Immature natural killer cell (primary cell): ENCODE data around the gene FHIT. TPM values are rescaled to one million over a fixed set of nuclear protein-coding genes. Genes with fewer than 3 reads are reported as not detected.

Experiments used
- DNase-seq, 3 donors: peaks; one replicate each; pipeline ENCODE4 v3.0.0; 2022; ENCODE audit warnings: mixed read lengths in 1 of 3
- H3K27ac Mint-ChIP-seq, 6 donors: one replicate each; pipeline ENCODE4 v1.8.0; 2020; ENCODE audit warnings: mixed read lengths in 6 of 6, mild to moderate bottlenecking in 5 of 6, inconsistent platforms in 4 of 6, moderate library complexity in 3 of 6
- H3K27me3 Mint-ChIP-seq, 3 donors: one replicate each; pipeline ENCODE4 v1.8.0; 2020 to 2021; ENCODE audit warnings: low read depth in 3 of 3, mild to moderate bottlenecking in 3 of 3, mixed read lengths in 3 of 3, moderate library complexity in 3 of 3, inconsistent platforms in 1 of 3
- H3K36me3 Mint-ChIP-seq, 3 donors: one replicate each; pipeline ENCODE4 v1.8.0; 2020; ENCODE audit warnings: mixed read lengths in 3 of 3, inconsistent platforms in 2 of 3, mild to moderate bottlenecking in 2 of 3
- H3K4me1 Mint-ChIP-seq, 2 donors: one replicate each; pipeline ENCODE4 v1.8.0; 2020; ENCODE audit warnings: inconsistent platforms in 2 of 2, mild to moderate bottlenecking in 2 of 2, mixed read lengths in 2 of 2, moderate library complexity in 1 of 2
- H3K4me3 Mint-ChIP-seq, 5 donors: one replicate each; pipeline ENCODE4 v1.8.0; 2020; ENCODE audit warnings: mild to moderate bottlenecking in 5 of 5, mixed read lengths in 5 of 5, inconsistent platforms in 3 of 5, moderate library complexity in 3 of 5
- H3K9me3 Mint-ChIP-seq, 6 donors: one replicate each; pipeline ENCODE4 v1.8.0; 2020; ENCODE audit warnings: mild to moderate bottlenecking in 6 of 6, mixed read lengths in 6 of 6, inconsistent platforms in 4 of 6, moderate library complexity in 3 of 6
- polyA plus RNA-seq, 3 donors: library from polyadenylated mRNA; unstranded; fragments of 300-500 nt; fragmentation: Illumina TruSeq; gene quantifications; one replicate each; pipeline ENCODE4 v1.2.3, GENCODE V29; 2021

Gene FHIT
- polyA plus RNA-seq, 3 donors from 2014 or later, result 2.5 to 8.8 (median 3.9) TPM

GRCh38 chr3:60226912-60227311 lies 1024.3 kb downstream of the FHIT start:
- Mint-ChIP-seq H3K4me1 (peaks cover 20 to 29% of the 10 kb centered on the region in 2 donors), H3K36me3 (no peaks in the 10 kb centered on the region), H3K27me3 (peaks cover 0 to 5% (median 3%) of the 10 kb centered on the region in 3 donors), H3K4me3 (no peak overlapping the region), H3K27ac (no peak overlapping the region), H3K9me3 (no peaks in the 10 kb centered on the region)
- DNase-seq, result no peak

- H3K27ac Mint-ChIP-seq, result no peak overlapping the region
- no peak overlapping the region for H3K4me3 Mint-ChIP-seq
- no peaks in the 10 kb centered on the region for H3K36me3 Mint-ChIP-seq
- DNase-seq, result no peak
- no peaks in the 10 kb centered on the region for H3K9me3 Mint-ChIP-seq
- peaks cover 20 to 29% of the 10 kb centered on the region in 2 donors for H3K4me1 Mint-ChIP-seq
- peaks cover 0 to 5% (median 3%) of the 10 kb centered on the region in 3 donors for H3K27me3 Mint-ChIP-seq
Measured at GRCh38 chr3:60225848-60226247, 1025.4 kb downstream of the FHIT start.

- Mint-ChIP-seq H3K4me1 (no peaks in the 10 kb centered on the region), H3K9me3 (no peaks in the 10 kb centered on the region), H3K36me3 (no peaks in the 10 kb centered on the region), H3K27ac (no peak overlapping the region), H3K27me3 (peaks cover 0 to 5% (median 3%) of the 10 kb centered on the region in 3 donors), H3K4me3 (no peak overlapping the region)
- no peak for DNase-seq
Measured at GRCh38 chr3:60220768-60221167, 1030.5 kb downstream of the FHIT start.

- Mint-ChIP-seq H3K27ac (no peak overlapping the region), H3K4me1 (peaks cover 0 to 2% of the 10 kb centered on the region in 2 donors)
- no peak for DNase-seq
Measured at GRCh38 chr3:60219501-60219900, 1031.8 kb downstream of the FHIT start.

GRCh38 chr3:60217156-60217911 lies 1033.9 kb downstream of the FHIT start:
- Mint-ChIP-seq H3K27ac (no peak overlapping the region), H3K4me1 (peaks cover 0 to 2% of the 10 kb centered on the region in 2 donors), H3K27me3 (peaks cover 0 to 3% (median 1%) of the 10 kb centered on the region in 3 donors), H3K4me3 (no peak overlapping the region), H3K36me3 (no peaks in the 10 kb centered on the region), H3K9me3 (no peaks in the 10 kb centered on the region)
- DNase-seq, result no peak

More at GRCh38 chr3:60219501-60219900, 1031.8 kb downstream of the FHIT start:
- Mint-ChIP-seq H3K9me3 (no peaks in the 10 kb centered on the region), H3K36me3 (no peaks in the 10 kb centered on the region), H3K27me3 (peaks cover 1 to 3% (median 2%) of the 10 kb centered on the region in 3 donors), H3K4me3 (no peak overlapping the region)

GRCh38 chr3:60216462-60217075 lies 1034.7 kb downstream of the FHIT start:
- H3K4me3 Mint-ChIP-seq, result no peak overlapping the region
- H3K27me3 Mint-ChIP-seq, result peaks cover 0 to 1% (median 0%) of the 10 kb centered on the region in 3 donors
- no peak for DNase-seq
- H3K36me3 Mint-ChIP-seq, result no peaks in the 10 kb centered on the region
- H3K27ac Mint-ChIP-seq, result no peak overlapping the region
- H3K9me3 Mint-ChIP-seq, result no peaks in the 10 kb centered on the region
- peaks cover 0 to 2% of the 10 kb centered on the region in 2 donors for H3K4me1 Mint-ChIP-seq

- Mint-ChIP-seq H3K4me3 (no peak overlapping the region), H3K27me3 (peaks cover 0 to 1% (median 0%) of the 10 kb centered on the region in 3 donors), H3K36me3 (no peaks in the 10 kb centered on the region), H3K27ac (no peak overlapping the region), H3K4me1 (peaks cover 0 to 2% of the 10 kb centered on the region in 2 donors), H3K9me3 (no peaks in the 10 kb centered on the region)
- DNase-seq, result no peak
Measured at GRCh38 chr3:60215946-60216345, 1035.3 kb downstream of the FHIT start.

- no peak for DNase-seq
- peaks cover 0 to 3% (median 0%) of the 10 kb centered on the region in 3 donors for H3K36me3 Mint-ChIP-seq
- no peak overlapping the region for H3K27ac Mint-ChIP-seq
- peaks cover 0 to 5% (median 5%) of the 10 kb centered on the region in 3 donors for H3K27me3 Mint-ChIP-seq
- H3K4me3 Mint-ChIP-seq, result no peak overlapping the region
- H3K9me3 Mint-ChIP-seq, result peaks cover 0 to 2% (median 0%) of the 10 kb centered on the region in 6 donors
- H3K4me1 Mint-ChIP-seq, result peaks cover 0 to 4% of the 10 kb centered on the region in 2 donors
Measured at GRCh38 chr3:60207905-60208304, 1043.3 kb downstream of the FHIT start.

- H3K4me1 Mint-ChIP-seq, result peaks cover 0 to 4% of the 10 kb centered on the region in 2 donors
- peaks cover 0 to 2% (median 0%) of the 10 kb centered on the region in 6 donors for H3K9me3 Mint-ChIP-seq
- no peak overlapping the region for H3K27ac Mint-ChIP-seq
- peaks cover 0 to 5% (median 5%) of the 10 kb centered on the region in 3 donors for H3K27me3 Mint-ChIP-seq
- peaks cover 0 to 3% (median 0%) of the 10 kb centered on the region in 3 donors for H3K36me3 Mint-ChIP-seq
- DNase-seq, result no peak
- H3K4me3 Mint-ChIP-seq, result no peak overlapping the region
Measured at GRCh38 chr3:60206206-60206605, 1045.0 kb downstream of the FHIT start.

- H3K27me3 Mint-ChIP-seq, result peaks cover 0 to 4% (median 0%) of the 10 kb centered on the region in 3 donors
- peaks cover 0 to 1% (median 0%) of the 10 kb centered on the region in 6 donors for H3K9me3 Mint-ChIP-seq
- no peak overlapping the region for H3K27ac Mint-ChIP-seq
- no peak overlapping the region for H3K4me3 Mint-ChIP-seq
- no peak for DNase-seq
- H3K4me1 Mint-ChIP-seq, result peaks cover 0 to 4% of the 10 kb centered on the region in 2 donors
- peaks cover 0 to 6% (median 0%) of the 10 kb centered on the region in 3 donors for H3K36me3 Mint-ChIP-seq
Measured at GRCh38 chr3:60202052-60202726, 1049.1 kb downstream of the FHIT start.

GRCh38 chr3:60199306-60199705 lies 1051.9 kb downstream of the FHIT start:
- peaks cover 0 to 4% of the 10 kb centered on the region in 2 donors for H3K4me1 Mint-ChIP-seq
- no peak for DNase-seq

GRCh38 chr3:60198179-60198720 lies 1053.0 kb downstream of the FHIT start:
- Mint-ChIP-seq H3K36me3 (peaks cover 0 to 6% (median 0%) of the 10 kb centered on the region in 3 donors), H3K9me3 (no peaks in the 10 kb centered on the region), H3K27ac (no peak overlapping the region), H3K27me3 (peaks cover 0 to 3% (median 0%) of the 10 kb centered on the region in 3 donors), H3K4me1 (no peaks in the 10 kb centered on the region), H3K4me3 (no peak overlapping the region)
- DNase-seq, result no peak

More at GRCh38 chr3:60199306-60199705, 1051.9 kb downstream of the FHIT start:
- Mint-ChIP-seq H3K27ac (no peak overlapping the region), H3K4me3 (no peak overlapping the region), H3K27me3 (peaks cover 0 to 3% (median 1%) of the 10 kb centered on the region in 3 donors), H3K36me3 (peaks cover 0 to 6% (median 0%) of the 10 kb centered on the region in 3 donors), H3K9me3 (peaks cover 0 to 1% (median 0%) of the 10 kb centered on the region in 6 donors)

GRCh38 chr3:60192297-60193114 lies 1058.7 kb downstream of the FHIT start:
- Mint-ChIP-seq H3K27me3 (peaks cover 0 to 8% (median 7%) of the 10 kb centered on the region in 3 donors), H3K36me3 (no peaks in the 10 kb centered on the region), H3K4me1 (no peaks in the 10 kb centered on the region), H3K9me3 (no peaks in the 10 kb centered on the region), H3K27ac (no peak overlapping the region), H3K4me3 (no peak overlapping the region)
- DNase-seq, result no peak
